Measurements from ENCODE around the gene VSTM4.

Gene VSTM4

DNA sequence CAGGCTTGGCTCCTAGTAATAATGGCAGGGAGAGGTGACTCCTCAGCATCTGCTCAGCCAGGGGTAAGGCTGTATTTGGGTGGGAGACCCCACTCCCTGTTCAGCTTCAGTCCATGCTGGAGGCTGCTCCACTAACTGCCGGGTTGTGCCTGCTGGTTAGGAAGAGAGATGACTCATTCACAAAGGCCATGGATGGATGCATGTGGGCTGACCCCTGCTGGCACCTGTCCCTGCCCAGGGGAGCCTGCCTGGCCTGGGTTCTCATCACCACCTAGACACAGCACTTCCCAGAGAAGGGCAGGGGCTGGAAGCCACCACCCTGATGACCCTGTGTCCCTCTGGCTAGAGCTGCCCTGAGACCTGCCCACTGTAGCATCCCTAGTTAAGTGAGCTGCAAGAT, 59.0 kb downstream of the VSTM4 start:
- TF ChIP-seq, protein P1, sequence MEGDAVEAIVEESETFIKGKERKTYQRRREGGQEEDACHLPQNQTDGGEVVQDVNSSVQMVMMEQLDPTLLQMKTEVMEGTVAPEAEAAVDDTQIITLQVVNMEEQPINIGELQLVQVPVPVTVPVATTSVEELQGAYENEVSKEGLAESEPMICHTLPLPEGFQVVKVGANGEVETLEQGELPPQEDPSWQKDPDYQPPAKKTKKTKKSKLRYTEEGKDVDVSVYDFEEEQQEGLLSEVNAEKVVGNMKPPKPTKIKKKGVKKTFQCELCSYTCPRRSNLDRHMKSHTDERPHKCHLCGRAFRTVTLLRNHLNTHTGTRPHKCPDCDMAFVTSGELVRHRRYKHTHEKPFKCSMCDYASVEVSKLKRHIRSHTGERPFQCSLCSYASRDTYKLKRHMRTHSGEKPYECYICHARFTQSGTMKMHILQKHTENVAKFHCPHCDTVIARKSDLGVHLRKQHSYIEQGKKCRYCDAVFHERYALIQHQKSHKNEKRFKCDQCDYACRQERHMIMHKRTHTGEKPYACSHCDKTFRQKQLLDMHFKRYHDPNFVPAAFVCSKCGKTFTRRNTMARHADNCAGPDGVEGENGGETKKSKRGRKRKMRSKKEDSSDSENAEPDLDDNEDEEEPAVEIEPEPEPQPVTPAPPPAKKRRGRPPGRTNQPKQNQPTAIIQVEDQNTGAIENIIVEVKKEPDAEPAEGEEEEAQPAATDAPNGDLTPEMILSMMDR (IDR thresholded peaks at IDR 0.05), result no peak
- H3K27ac ChIP-seq, result no peak overlapping the region
- no peak for DNase-seq (ENCODE audit: low spot score)

DNA sequence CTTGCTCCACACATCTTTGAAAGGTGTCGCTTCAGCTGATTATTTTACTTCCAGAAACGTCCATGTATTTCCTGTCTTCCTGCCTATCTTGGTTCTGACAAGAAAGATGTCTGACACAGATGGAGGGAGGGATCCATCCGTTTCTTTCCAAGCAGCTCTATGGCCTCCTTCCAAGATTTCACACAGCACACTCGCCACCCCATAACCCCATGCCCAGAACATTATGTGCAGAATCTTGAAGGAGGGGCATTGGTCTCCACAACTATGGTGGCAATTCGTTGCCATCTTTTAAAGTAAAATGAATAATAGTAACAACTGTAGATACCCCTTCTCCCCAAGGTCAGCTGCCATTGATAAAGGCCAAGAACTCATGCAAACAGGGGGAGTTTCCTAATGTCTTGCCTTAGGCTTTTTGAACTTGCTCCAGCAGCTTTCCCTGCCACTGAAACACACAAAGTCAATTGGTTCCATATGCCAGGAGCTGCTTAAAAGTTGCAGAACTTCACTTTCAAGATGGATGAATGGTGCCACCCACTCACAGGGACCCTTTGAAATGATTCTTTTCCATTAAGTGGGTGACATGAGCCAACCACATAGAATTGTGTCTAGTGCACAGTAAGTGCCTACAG, 60.0 kb downstream of the VSTM4 start:
- DNase-seq (ENCODE audit: low spot score), result no peak
- no peak overlapping the region for H3K4me3 ChIP-seq
- TF ChIP-seq, protein P1 (IDR thresholded peaks at IDR 0.05), result no peak
- H3K27ac ChIP-seq, result no peak overlapping the region

More for the DNA sequence above, 59.0 kb downstream of the VSTM4 start:
- H3K4me3 ChIP-seq, result no peak overlapping the region

DNA sequence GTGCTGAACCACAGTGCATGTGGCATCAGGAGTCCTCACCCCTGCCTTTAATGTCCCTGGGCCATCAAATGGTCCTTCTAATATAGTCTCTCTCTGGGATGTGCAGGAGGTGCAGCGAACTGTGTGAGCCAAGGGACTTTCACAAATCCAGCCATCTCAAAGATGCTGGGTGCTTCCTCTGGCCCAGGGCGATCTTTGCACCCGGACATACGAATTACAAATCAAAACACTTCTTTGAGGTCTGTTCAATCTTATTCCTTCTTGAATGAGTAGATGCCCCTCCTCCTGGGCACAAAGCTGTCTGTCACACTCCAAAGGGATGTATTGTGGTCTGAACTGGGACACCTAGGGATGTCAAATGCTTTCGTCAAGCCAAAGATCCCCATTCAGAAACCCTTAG, 60.6 kb downstream of the VSTM4 start:
- H3K4me3 ChIP-seq, result no peak overlapping the region
- H3K27ac ChIP-seq, result no peak overlapping the region
- TF ChIP-seq, protein P1 (IDR thresholded peaks at IDR 0.05), result no peak
- no peak for DNase-seq (ENCODE audit: low spot score)

DNA sequence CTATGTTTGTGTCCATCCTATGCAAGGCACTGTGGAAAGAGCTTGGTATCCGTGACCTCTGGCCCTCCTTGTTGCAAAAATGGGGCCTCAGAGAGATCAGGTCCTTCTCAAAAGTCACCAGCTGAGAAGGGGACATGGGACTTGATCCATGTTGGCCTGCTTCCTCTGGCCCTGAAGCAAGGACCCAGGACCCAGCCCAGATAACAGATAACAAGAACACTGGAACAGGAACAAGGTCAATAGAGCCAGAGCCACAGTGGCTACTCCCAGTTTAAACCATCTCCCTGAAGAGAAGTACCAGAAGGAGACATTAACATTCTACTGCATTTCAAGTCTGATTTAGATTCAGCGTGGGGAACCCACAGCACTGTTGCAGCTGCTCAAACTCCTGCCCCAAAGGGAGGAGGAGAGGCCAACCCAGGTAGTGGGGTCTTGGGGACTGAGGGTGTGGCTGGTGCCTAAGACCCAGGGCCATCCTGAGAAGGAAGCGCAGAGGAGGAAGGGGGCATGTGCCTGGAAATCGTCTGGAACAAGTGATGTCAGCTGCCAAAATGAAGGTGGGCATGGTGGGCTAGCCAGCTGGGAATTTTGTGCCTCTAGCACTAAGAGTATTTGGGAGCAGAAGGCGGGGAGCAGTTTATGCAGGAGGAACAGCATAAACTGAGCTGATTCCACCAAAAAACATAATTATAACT, 61.2 kb downstream of the VSTM4 start:
- no peak overlapping the region for H3K4me3 ChIP-seq
- H3K27ac ChIP-seq, result no peak overlapping the region
- TF ChIP-seq, protein P1 (IDR thresholded peaks at IDR 0.05), result no peak
- DNase-seq (ENCODE audit: low spot score), result no peak

DNA sequence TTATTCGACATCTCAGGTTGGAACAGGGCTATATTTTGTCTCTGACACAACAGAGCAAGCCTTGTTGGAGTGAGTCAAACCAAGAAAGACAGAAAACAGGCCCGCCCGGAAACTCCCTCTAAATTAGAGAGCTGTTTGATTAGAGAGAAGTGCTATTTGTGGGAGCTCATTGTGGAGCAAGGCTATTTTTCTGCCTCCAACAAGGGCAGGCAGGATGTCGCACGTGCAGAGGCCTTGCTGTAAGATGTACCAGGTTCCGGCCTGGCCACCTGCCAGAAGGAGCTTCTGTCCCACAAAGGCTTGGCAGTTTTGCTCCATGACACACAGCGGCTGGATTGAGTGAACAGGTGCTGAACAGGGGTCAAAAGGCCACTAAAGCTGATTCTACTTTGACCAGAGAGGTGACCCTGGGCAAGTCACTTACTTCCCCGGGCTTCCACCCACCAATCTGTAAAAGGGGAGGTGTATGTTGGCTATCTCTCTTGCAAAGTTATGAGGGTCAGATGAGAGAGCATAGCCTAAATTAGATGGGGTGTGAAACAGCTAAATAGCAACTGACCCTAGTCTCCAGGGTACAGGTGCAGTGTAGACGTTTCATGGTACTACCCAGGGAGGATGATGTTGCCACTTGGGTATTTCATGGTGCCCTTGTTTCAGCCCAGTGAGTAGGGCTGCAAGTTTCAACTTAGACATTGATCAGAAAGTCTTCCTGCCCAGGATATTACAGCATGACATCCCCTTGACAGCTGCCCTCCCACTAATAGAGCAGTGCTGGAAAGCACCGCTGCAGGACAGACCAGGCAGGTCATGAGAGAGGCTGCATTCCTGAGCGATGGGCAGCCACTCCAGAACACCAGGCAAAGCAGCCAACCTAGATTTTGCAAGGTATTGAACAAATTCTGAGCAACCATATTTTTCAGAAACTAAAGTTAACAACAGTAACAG, 62.0 kb downstream of the VSTM4 start:
- H3K4me3 ChIP-seq, result no peak overlapping the region
- TF ChIP-seq, protein P1 (IDR thresholded peaks at IDR 0.05), result no peak
- no peak for DNase-seq (ENCODE audit: low spot score)
- H3K27ac ChIP-seq, result no peak overlapping the region

DNA sequence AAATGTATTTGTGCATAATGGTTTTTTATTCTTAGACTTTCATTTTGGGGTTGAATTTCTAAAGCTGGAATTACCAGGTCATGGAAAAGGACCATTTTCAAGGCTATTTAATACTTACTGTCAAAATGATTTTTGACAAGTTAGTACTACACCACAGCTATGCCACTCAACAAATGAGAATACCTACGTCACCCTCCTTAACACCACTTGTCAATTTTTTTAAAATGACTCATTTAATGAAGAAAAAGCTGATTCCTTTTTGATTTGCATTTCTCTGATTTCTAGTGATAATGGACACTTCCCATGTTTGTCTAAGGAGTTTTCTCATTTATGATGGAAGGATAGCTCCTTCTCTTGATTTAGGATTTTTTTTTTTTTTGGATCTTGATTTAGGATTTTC, 63.3 kb downstream of the VSTM4 start:
- no peak overlapping the region for H3K27ac ChIP-seq
- TF ChIP-seq, protein P1 (IDR thresholded peaks at IDR 0.05), result no peak
- DNase-seq (ENCODE audit: low spot score), result no peak
- no peak overlapping the region for H3K4me3 ChIP-seq

All from coronary artery (tissue), 2 donors.